GM23248 (cell line): ENCODE measurements around the gene KIF26A. TPM values are rescaled to one million over a fixed set of nuclear protein-coding genes. Genes with fewer than 3 reads are reported as not detected.
"Not testable (repeated sequence)": the region's sequence is repeated elsewhere in the genome, so short reads cannot be mapped to it uniquely, and the experiment has no call there.

Experiments used
- DNase-seq: peaks from one replicate; pipeline ENCODE4 v3.0.0-alpha.2; 2015
- H2AFZ ChIP-seq: fragments of 200-600 bp; sonication (generic); 2 replicates; pipeline ENCODE4 v1.6.1; 2016; ENCODE audit warnings: antibody characterized with exemption
- H3F3A ChIP-seq: fragments of 200-600 bp; sonication (generic); 2 replicates; pipeline ENCODE4 v1.6.1; 2016; ENCODE audit warnings: mild to moderate bottlenecking, antibody characterized with exemption, mixed run types; ENCODE audit not compliant: insufficient read depth
- H3K27ac ChIP-seq: fragments of 200-600 bp; sonication (generic); 2 replicates; pipeline ENCODE4 v1.5.1; 2016; ENCODE audit warnings: mild to moderate bottlenecking
- H3K27me3 ChIP-seq: fragments of 200-600 bp; sonication (generic); replicated peaks from 2 replicates; pipeline ENCODE4 v1.6.1; 2016; ENCODE audit warnings: mild to moderate bottlenecking; ENCODE audit not compliant: insufficient read depth
- H3K36me3 ChIP-seq: fragments of 200-600 bp; sonication (generic); 2 replicates; pipeline ENCODE4 v1.6.1; 2016; ENCODE audit warnings: low read depth, mild to moderate bottlenecking
- H3K4me1 ChIP-seq: fragments of 200-600 bp; sonication (generic); 2 replicates; pipeline ENCODE4 v1.6.1; 2016; ENCODE audit warnings: mild to moderate bottlenecking; ENCODE audit not compliant: insufficient read depth
- H3K4me2 ChIP-seq: fragments of 200-600 bp; sonication (generic); one replicate; pipeline ENCODE4 v1.6.1; 2016; ENCODE audit warnings: mild to moderate bottlenecking; ENCODE audit not compliant: unreplicated experiment
- H3K4me3 ChIP-seq: fragments of 200-600 bp; sonication (generic); 2 replicates; pipeline ENCODE4 v1.5.1; 2016; ENCODE audit warnings: mild to moderate bottlenecking
- H3K79me2 ChIP-seq: fragments of 200-600 bp; sonication (generic); 2 replicates; pipeline ENCODE4 v1.6.1; 2016; ENCODE audit warnings: mild to moderate bottlenecking; ENCODE audit not compliant: insufficient read depth
- H3K9ac ChIP-seq: fragments of 200-600 bp; sonication (generic); 2 replicates; pipeline ENCODE4 v1.6.1; 2016; ENCODE audit warnings: mild to moderate bottlenecking
- H3K9me2 ChIP-seq: fragments of 200-600 bp; sonication (generic); 2 replicates; pipeline ENCODE4 v1.6.1; 2016; ENCODE audit warnings: mixed run types, mild to moderate bottlenecking, moderate library complexity; ENCODE audit not compliant: insufficient read depth
- H3K9me3 ChIP-seq: fragments of 200-600 bp; sonication (generic); one replicate; pipeline ENCODE4 v1.6.1; 2017; ENCODE audit warnings: low read depth
- H4K20me1 ChIP-seq: fragments of 200-600 bp; sonication (generic); 2 replicates; pipeline ENCODE4 v1.6.0; 2016; ENCODE audit not compliant: insufficient read depth
- EZH2 ChIP-seq: fragments of 200-600 bp; sonication (generic); IDR thresholded peaks from 2 replicates; pipeline ENCODE4 v1.6.1; 2018; ENCODE audit warnings: antibody characterized with exemption, mild to moderate bottlenecking; ENCODE audit not compliant: insufficient read depth, poor library complexity, severe bottlenecking
- EZH2phosphoT487 ChIP-seq: fragments of 200-600 bp; sonication (generic); IDR thresholded peaks from 2 replicates; pipeline ENCODE4 v1.6.1; 2018; ENCODE audit warnings: antibody characterized with exemption, moderate library complexity, mild to moderate bottlenecking, low read depth; ENCODE audit not compliant: insufficient read depth
- WGBS, 2 experiments: methylation state at CpG; one replicate each; pipeline ENCODE4 v1.1.6; 2015 to 2017; ENCODE audit warnings: low lambda C conversion rate in 2 of 2, low coverage in 1 of 2; ENCODE audit errors: missing lambda C conversion rate in 2 of 2; 5-methylcytosine and 5-hydroxymethylcytosine counted together
- in situ Hi-C: fragments of 300-500 bp; cut with MboI; formaldehyde crosslinking; loops from 2 replicates; pipeline ENCODE4 v1.15.0; 2020
- polyA plus RNA-seq: library from polyadenylated mRNA; unstranded; fragments of >200 nt; fragmentation: Nextera tagmentation; extraction: Ambion mirVana; gene quantifications from 2 replicates; pipeline ENCODE4 v1.2.1, GENCODE V29; 2016
- total RNA-seq: library from RNA; depleted of rRNA; stranded (reverse); fragments of >200 nt; shearing (Covaris generic); gene quantifications from 2 replicates; pipeline ENCODE4 v1.2.3, GENCODE V29; 2014

The KIF26A gene
- total and polyA plus RNA-seq, 2 experiments from 2014 or later = not detected

GRCh38 chr14:104209071-104209470 lies 70.7 kb downstream of the KIF26A start:
- H3K4me3 ChIP-seq, H4K20me1 ChIP-seq, H3F3A ChIP-seq, H3K36me3 ChIP-seq, H3K9me3 ChIP-seq, DNase-seq, H3K79me2 ChIP-seq, H3K27ac ChIP-seq, H3K9ac ChIP-seq, H2AFZ ChIP-seq, in situ Hi-C loops, H3K27me3 ChIP-seq, H3K4me2 ChIP-seq, H3K4me1 ChIP-seq, H3K9me2 ChIP-seq: not testable (repeated sequence)
- 65 to 71% methylated on average over 9 to 13 of the region's 15 CpGs for WGBS, 2 experiments

- no peak for TF ChIP-seq EZH2
- TF ChIP-seq EZH2phosphoT487 = no peak
- Histone ChIP-seq H3K9me3 (no peaks in the 10 kb centered on the region), H3K4me3 (no peak overlapping the region), H3K36me3 (no peaks in the 10 kb centered on the region), H3K9ac (no peak overlapping the region), H3K4me2 (no peak overlapping the region), H3K9me2 (no peaks in the 10 kb centered on the region), H3F3A (no peaks in the 10 kb centered on the region), H4K20me1 (no peaks in the 10 kb centered on the region), H3K27ac (no peak overlapping the region), H3K4me1 (no peaks in the 10 kb centered on the region), H3K79me2 (no peaks in the 10 kb centered on the region), H3K27me3 (no peaks in the 10 kb centered on the region), H2AFZ (no peak overlapping the region)
- in situ Hi-C loops = no loop called here
- 42 to 47% methylated on average over 17 to 20 of the region's 21 CpGs for WGBS, 2 experiments
- DNase-seq = no peak
These were observed 71.8 kb downstream of the KIF26A start for GRCh38 chr14:104209985-104210816.

GRCh38 chr14:104210817-104211195 lies 72.4 kb downstream of the KIF26A start:
- 63 to 66% methylated on average over 11 of the region's 11 CpGs for WGBS, 2 experiments
- no peaks in the 10 kb centered on the region for H4K20me1 ChIP-seq
- no peak overlapping the region for H3K4me3 ChIP-seq
- in situ Hi-C loops = no loop called here
- no peaks in the 10 kb centered on the region for H3K9me3 ChIP-seq
- H3F3A ChIP-seq = no peaks in the 10 kb centered on the region
- H3K27me3 ChIP-seq = no peaks in the 10 kb centered on the region
- no peaks in the 10 kb centered on the region for H3K79me2 ChIP-seq
- no peaks in the 10 kb centered on the region for H3K9me2 ChIP-seq
- H3K36me3 ChIP-seq = no peaks in the 10 kb centered on the region
- H2AFZ ChIP-seq = no peak overlapping the region
- H3K27ac ChIP-seq = no peak overlapping the region
- no peak for DNase-seq
- H3K4me1 ChIP-seq = no peaks in the 10 kb centered on the region
- H3K9ac ChIP-seq = no peak overlapping the region
- no peak overlapping the region for H3K4me2 ChIP-seq
- TF ChIP-seq EZH2phosphoT487 (no peak), EZH2 (no peak)

- Histone ChIP-seq H3K4me3 (no peak overlapping the region), H3K9ac (no peak overlapping the region), H3K79me2 (no peaks in the 10 kb centered on the region), H3K9me2 (no peaks in the 10 kb centered on the region), H3K4me2 (no peak overlapping the region), H3K36me3 (no peaks in the 10 kb centered on the region), H2AFZ (no peak overlapping the region), H4K20me1 (no peaks in the 10 kb centered on the region), H3K4me1 (no peaks in the 10 kb centered on the region), H3K9me3 (no peaks in the 10 kb centered on the region), H3K27ac (no peak overlapping the region), H3F3A (no peaks in the 10 kb centered on the region), H3K27me3 (no peaks in the 10 kb centered on the region)
- DNase-seq = no peak
- WGBS, 2 experiments = 53 to 61% methylated on average over 10 to 13 of the region's 13 CpGs
- in situ Hi-C loops = no loop called here
- TF ChIP-seq EZH2 (no peak), EZH2phosphoT487 (no peak)
These were observed 72.8 kb downstream of the KIF26A start for GRCh38 chr14:104211215-104211614.

- DNase-seq = no peak
- H3K27me3 ChIP-seq = no peaks in the 10 kb centered on the region
- H3K79me2 ChIP-seq = no peaks in the 10 kb centered on the region
- no peak overlapping the region for H3K4me2 ChIP-seq
- no peaks in the 10 kb centered on the region for H3F3A ChIP-seq
- TF ChIP-seq EZH2 = no peak
- TF ChIP-seq EZH2phosphoT487 = no peak
- H3K9me3 ChIP-seq = no peaks in the 10 kb centered on the region
- 71 to 75% methylated on average over 9 of the region's 9 CpGs for WGBS, 2 experiments
- H3K9me2 ChIP-seq = no peaks in the 10 kb centered on the region
- H3K4me3 ChIP-seq = no peak overlapping the region
- no peak overlapping the region for H2AFZ ChIP-seq
- H3K9ac ChIP-seq = no peak overlapping the region
- H4K20me1 ChIP-seq = no peaks in the 10 kb centered on the region
- H3K36me3 ChIP-seq = no peaks in the 10 kb centered on the region
- in situ Hi-C loops = no loop called here
- H3K27ac ChIP-seq = no peak overlapping the region
- no peaks in the 10 kb centered on the region for H3K4me1 ChIP-seq
These were observed 73.4 kb downstream of the KIF26A start for GRCh38 chr14:104211741-104212140.
